HEK293 (cell line): Measurements from ENCODE around the gene SORL1.
"Not testable (repeated sequence)": the region's sequence is repeated elsewhere in the genome, so short reads cannot be mapped to it uniquely, and the experiment has no call there.

Experiments used
- CTCF ChIA-PET: fragments of 350-600 bp; formaldehyde crosslinking; extraction: SDS; loops from one replicate; lab custom pipeline; 2021; ENCODE audit warnings: antibody characterized with exemption; lab: Yijun Ruan, JAX
- POLR2A ChIA-PET: fragments of 300-600 bp; formaldehyde crosslinking; extraction: SDS; loops from one replicate; lab custom pipeline; 2020; ENCODE audit warnings: antibody characterized with exemption, inconsistent platforms; lab: Yijun Ruan, JAX
- H3K27ac ChIP-seq: fragments of 200-500 bp; sonication (Bioruptor generic); 2 replicates; pipeline ENCODE4 v1.5.1; 2014; ENCODE audit warnings: low read depth, low read length, control low read depth, inconsistent platforms; ENCODE audit errors: extremely low read depth
- H3K36me3 ChIP-seq, 2 experiments: fragments of 200-500 bp in 1 of 2; sonication (Bioruptor generic) in 1 of 2; 1 replicate in 1 of 2; 2 replicates in 1 of 2; pipeline ENCODE4 v1.5.1; 2014 to 2017; ENCODE audit warnings: inconsistent platforms in 2 of 2, low read length in 2 of 2; ENCODE audit not compliant: control insufficient read depth in 2 of 2, insufficient read depth in 1 of 2
- H3K4me1 ChIP-seq: fragments of 200-500 bp; sonication (Bioruptor generic); 2 replicates; pipeline ENCODE4 v1.5.1; 2014; ENCODE audit warnings: mild to moderate bottlenecking, low read length, inconsistent platforms; ENCODE audit not compliant: control insufficient read depth, insufficient read depth
- H3K4me3 ChIP-seq: 2 replicates; pipeline ENCODE4 v1.5.1; 2011; ENCODE audit warnings: low read depth, mild to moderate bottlenecking, control low read depth, low read length, moderate library complexity
- H3K9me3 ChIP-seq: fragments of 200-500 bp; sonication (Bioruptor generic); 2 replicates; pipeline ENCODE4 v1.5.1; 2014; ENCODE audit warnings: low read depth, low read length, inconsistent platforms; ENCODE audit not compliant: control insufficient read depth, insufficient read depth
- ATF2 ChIP-seq: fragments of 450-650 bp; formaldehyde crosslinking; IDR thresholded peaks from 2 replicates; pipeline ENCODE4 v1.5.1; 2016; ENCODE audit warnings: missing biosample characterization, missing genetic modification characterization, low read depth
- GFI1B ChIP-seq: fragments of 450-650 bp; formaldehyde crosslinking; IDR thresholded peaks from 2 replicates; pipeline ENCODE4 v1.5.1; 2016; ENCODE audit warnings: missing biosample characterization, missing genetic modification characterization
- KLF1 ChIP-seq: fragments of 450-650 bp; formaldehyde crosslinking; IDR thresholded peaks from 2 replicates; pipeline ENCODE4 v1.5.1; 2016; ENCODE audit warnings: missing biosample characterization, missing genetic modification characterization
- KLF16 ChIP-seq: fragments of 450-650 bp; formaldehyde crosslinking; IDR thresholded peaks from 2 replicates; pipeline ENCODE4 v1.5.1; 2017; ENCODE audit warnings: missing biosample characterization, missing genetic modification characterization
- KLF7 ChIP-seq: fragments of 450-650 bp; formaldehyde crosslinking; IDR thresholded peaks from 2 replicates; pipeline ENCODE4 v1.5.1; 2016; ENCODE audit warnings: missing biosample characterization, missing genetic modification characterization, borderline replicate concordance
- MEIS1 ChIP-seq: sonication (generic); formaldehyde crosslinking; IDR thresholded peaks from 2 replicates; pipeline ENCODE4 v1.8.1; 2022; ENCODE audit warnings: missing genetic modification reagents, mild to moderate bottlenecking, borderline replicate concordance
- YY1 ChIP-seq: fragments of 450-650 bp; formaldehyde crosslinking; IDR thresholded peaks from 2 replicates; pipeline ENCODE4 v1.5.1; 2018; ENCODE audit warnings: missing biosample characterization, missing genetic modification characterization
- ZNF121 ChIP-seq: fragments of 450-650 bp; formaldehyde crosslinking; IDR thresholded peaks from 2 replicates; pipeline ENCODE4 v1.5.1; 2016; ENCODE audit warnings: missing biosample characterization, missing genetic modification characterization
- ZNF155 ChIP-seq: fragments of 450-650 bp; formaldehyde crosslinking; IDR thresholded peaks from 2 replicates; pipeline ENCODE4 v1.5.1; 2016; ENCODE audit warnings: missing biosample characterization, missing genetic modification characterization
- ZNF2 ChIP-seq: fragments of 450-650 bp; formaldehyde crosslinking; IDR thresholded peaks from 2 replicates; pipeline ENCODE4 v1.5.1; 2016; ENCODE audit warnings: missing biosample characterization, missing genetic modification characterization
- ZNF266 ChIP-seq: fragments of 450-650 bp; formaldehyde crosslinking; IDR thresholded peaks from 2 replicates; pipeline ENCODE4 v1.5.1; 2016; ENCODE audit warnings: missing biosample characterization, missing genetic modification characterization, low read depth
- ZNF324 ChIP-seq: fragments of 450-650 bp; formaldehyde crosslinking; IDR thresholded peaks from 2 replicates; pipeline ENCODE4 v1.5.1; 2016; ENCODE audit warnings: missing biosample characterization, missing genetic modification characterization
- ZNF354C ChIP-seq: fragments of 450-650 bp; formaldehyde crosslinking; IDR thresholded peaks from 2 replicates; pipeline ENCODE4 v1.5.1; 2016; ENCODE audit warnings: missing biosample characterization, missing genetic modification characterization, low read depth, borderline replicate concordance
- ZNF362 ChIP-seq: fragments of 450-650 bp; formaldehyde crosslinking; IDR thresholded peaks from 2 replicates; pipeline ENCODE4 v1.5.1; 2016; ENCODE audit warnings: missing biosample characterization, missing genetic modification characterization
- ZNF394 ChIP-seq: fragments of 450-650 bp; formaldehyde crosslinking; IDR thresholded peaks from 2 replicates; pipeline ENCODE4 v1.5.1; 2016; ENCODE audit warnings: missing biosample characterization, missing genetic modification characterization, mild to moderate bottlenecking, moderate library complexity, borderline replicate concordance
- ZNF449 ChIP-seq: fragments of 450-650 bp; formaldehyde crosslinking; IDR thresholded peaks from 2 replicates; pipeline ENCODE4 v1.5.1; 2017; ENCODE audit warnings: missing biosample characterization, mild to moderate bottlenecking, missing genetic modification characterization, moderate library complexity
- ZNF792 ChIP-seq: fragments of 450-650 bp; formaldehyde crosslinking; IDR thresholded peaks from 2 replicates; pipeline ENCODE4 v1.5.1; 2016; ENCODE audit warnings: missing biosample characterization, missing genetic modification characterization
- ZSCAN18 ChIP-seq: fragments of 450-650 bp; formaldehyde crosslinking; IDR thresholded peaks from 2 replicates; pipeline ENCODE4 v1.5.1; 2016; ENCODE audit warnings: missing biosample characterization, missing genetic modification characterization

The SORL1 gene

GRCh38 chr11:121408830-121409229, 43.3 kb upstream of the SORL1 start (continued):
- TF ChIP-seq YY1 (no peak), ZNF792 (tag by site-specific recombination) (no peak), ZNF394 (tag by site-specific recombination) (no peak), ZNF155 (no peak), GFI1B (no peak)
- TF ChIP-seq, all 188 proteins: peak for 0

GRCh38 chr11:121410041-121410440, 42.1 kb upstream of the SORL1 start:
- POLR2A ChIA-PET, H3K9me3 ChIP-seq, H3K4me3 ChIP-seq, H3K36me3 ChIP-seq, H3K4me1 ChIP-seq, H3K27ac ChIP-seq: not testable (repeated sequence)
- CTCF ChIA-PET: interaction anchor here (0.7 kb wide), 1 partner anchor 142 kb away, joined by 6 read pairs; no protein-coding TSS in a partner anchor

GRCh38 chr11:121411330-121411729, 40.8 kb upstream of the SORL1 start:
- H3K36me3 ChIP-seq, H3K4me3 ChIP-seq, CTCF ChIA-PET, H3K4me1 ChIP-seq, POLR2A ChIA-PET, H3K9me3 ChIP-seq, H3K27ac ChIP-seq: not testable (repeated sequence)

GRCh38 chr11:121412000-121412587, 40.0 kb upstream of the SORL1 start:
- Histone ChIP-seq H3K4me1 (no peaks in the 10 kb centered on the region), H3K27ac (no peak overlapping the region), H3K9me3 (no peaks in the 10 kb centered on the region), H3K36me3 (no peaks in the 10 kb centered on the region), H3K4me3 (no peak overlapping the region)
- ChIA-PET CTCF (no interaction called here), POLR2A (no interaction called here)
- no peak for TF ChIP-seq ZNF121 (tag by site-specific recombination)
- TF ChIP-seq ATF2 (tag by site-specific recombination): no peak
- TF ChIP-seq KLF7 (tag by site-specific recombination): no peak
- TF ChIP-seq ZNF324 (tag by site-specific recombination): no peak
- TF ChIP-seq KLF16 (tag by site-specific recombination): no peak
- no peak for TF ChIP-seq ZNF266 (tag by site-specific recombination)
- TF ChIP-seq ZSCAN18 (tag by site-specific recombination): no peak

GRCh38 chr11:121412711-121413415, 39.3 kb upstream of the SORL1 start:
- no peaks in the 10 kb centered on the region for H3K36me3 ChIP-seq
- POLR2A ChIA-PET: no interaction called here
- H3K4me1 ChIP-seq: no peaks in the 10 kb centered on the region; the same call in 1 of the 2 replicates
- H3K4me3 ChIP-seq: no peak overlapping the region
- no peak overlapping the region for H3K27ac ChIP-seq
- H3K9me3 ChIP-seq: no peaks in the 10 kb centered on the region
- CTCF ChIA-PET: interaction anchor here (0.6 kb wide), 2 partner anchors 40 to 1107 kb away, joined by 3 read pairs; partner anchors contain the start of gene SORL1-AS1
- no peak for TF ChIP-seq ZSCAN18 (tag by site-specific recombination)
- TF ChIP-seq ZNF2: no peak
- no peak for TF ChIP-seq ZNF449 (tag by site-specific recombination)
- TF ChIP-seq KLF1 (tag by site-specific recombination): no peak
- no peak for TF ChIP-seq ZNF354C (tag by site-specific recombination)
- TF ChIP-seq ZNF362 (tag by site-specific recombination): no peak
- no peak for TF ChIP-seq MEIS1 (CRISPR knock-in tag)
